ENCODE measurements around the gene CMIP.

- TF ChIP-seq CTCF (IDR thresholded peaks at IDR 0.05; ENCODE audit: poor library complexity, severe bottlenecking) (no peak), RAD21 (conservative IDR thresholded peaks at IDR 0.05) (no peak), POLR2AphosphoS5 (IDR thresholded peaks at IDR 0.05) (no peak), EP300 (conservative IDR thresholded peaks at IDR 0.05; ENCODE audit: poor library complexity, severe bottlenecking) (no peak), TAF1 (IDR thresholded peaks at IDR 0.05; ENCODE audit: low read depth) (no peak), EZH2 (IDR thresholded peaks at IDR 0.05; ENCODE audit: borderline replicate concordance, insufficient read depth, low read length, poor library complexity, severe bottlenecking) (no peak), SMC3 (conservative IDR thresholded peaks at IDR 0.05; ENCODE audit: poor library complexity) (no peak)
Measured at GRCh38 chr16:81558077-81558443, 113.5 kb downstream of the CMIP start.
